ENCODE data around the gene TPK1. TPM values are rescaled to one million over a fixed set of nuclear protein-coding genes. Genes with fewer than 3 reads are reported as not detected.

Gene TPK1
- total RNA-seq (1 to 10 TPM; 2.5 to 5.1 (median 3.7) TPM), polyA plus RNA-seq (1 to 10 TPM; 1.7 to 2.3 (median 2.1) TPM)
- long read RNA-seq, donor 1, result 0 reads
- long read RNA-seq, donor 2, partial matches to known transcripts, result 0 of 4 reads
- long read RNA-seq, donor 2, other reads (novel, unspliced or antisense), result 1 of 4 reads

DNA sequence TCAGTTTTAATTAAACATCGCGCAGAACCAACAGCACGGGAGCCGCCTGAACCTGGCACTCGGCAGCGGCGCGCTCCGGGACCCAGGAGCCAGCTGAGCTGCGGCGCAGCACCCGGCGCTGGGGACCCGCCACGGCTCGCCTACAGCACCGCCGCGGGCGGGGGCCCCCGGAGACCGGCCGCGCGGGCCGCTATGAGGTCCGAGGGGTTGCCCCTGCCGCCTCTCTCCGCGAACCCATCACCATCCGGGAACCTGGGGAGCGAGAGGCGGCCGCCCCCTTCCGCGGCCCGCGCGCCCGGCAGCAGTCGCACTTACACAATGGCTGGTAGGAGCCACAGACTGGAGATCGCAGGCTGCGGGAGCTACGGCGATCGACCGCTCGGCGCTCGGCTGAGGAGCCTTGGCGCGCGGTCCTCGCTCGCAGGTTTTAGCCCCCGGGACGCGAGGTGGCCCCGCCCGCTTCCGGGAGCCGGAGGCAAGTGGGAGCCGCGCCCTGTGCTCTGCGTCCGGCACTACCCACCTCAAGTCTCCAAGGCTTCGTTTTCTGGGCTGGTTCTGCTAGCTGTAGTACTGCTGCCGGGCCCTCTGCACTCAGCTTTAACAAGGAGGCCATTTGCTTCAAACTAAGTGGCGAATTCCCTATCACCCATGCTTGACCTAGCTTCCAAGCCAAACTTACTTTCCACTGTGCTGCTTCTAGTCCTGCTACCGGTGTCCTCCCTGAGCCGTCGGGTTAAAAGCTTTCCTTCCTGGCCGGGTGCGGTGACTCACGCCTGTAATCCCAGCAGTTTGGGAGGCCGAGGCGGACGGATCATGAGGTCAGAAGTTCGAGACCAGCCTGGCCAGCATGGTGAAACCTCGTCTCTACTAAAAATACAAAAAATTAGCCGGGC, at the start of gene TPK1:
TSS of gene TPK1 (minus strand) at position 402 of the 893 bp plus-strand sequence. CDS start 451 bp downstream, outside the sequence.
- H3K9me3 ChIP-seq, result no peaks in the 10 kb centered on the region
- ATAC-seq, result peak; percentile 96 to 97 (median 97)
- H3K27ac ChIP-seq, result peak within 1 kb of the TSS; percentile 89
- H3K27me3 ChIP-seq (ENCODE audit: insufficient read depth in 3 of 3, low read length in 2 of 3), result no peaks in the 10 kb centered on the region
- peak within 1 kb of the TSS; percentile 81 for H3K4me3 ChIP-seq
- WGBS, 3 donors, result 6 to 9% (median 7%) methylated on average over 64 to 81 of the region's 81 CpGs
- TF ChIP-seq, protein P1, sequence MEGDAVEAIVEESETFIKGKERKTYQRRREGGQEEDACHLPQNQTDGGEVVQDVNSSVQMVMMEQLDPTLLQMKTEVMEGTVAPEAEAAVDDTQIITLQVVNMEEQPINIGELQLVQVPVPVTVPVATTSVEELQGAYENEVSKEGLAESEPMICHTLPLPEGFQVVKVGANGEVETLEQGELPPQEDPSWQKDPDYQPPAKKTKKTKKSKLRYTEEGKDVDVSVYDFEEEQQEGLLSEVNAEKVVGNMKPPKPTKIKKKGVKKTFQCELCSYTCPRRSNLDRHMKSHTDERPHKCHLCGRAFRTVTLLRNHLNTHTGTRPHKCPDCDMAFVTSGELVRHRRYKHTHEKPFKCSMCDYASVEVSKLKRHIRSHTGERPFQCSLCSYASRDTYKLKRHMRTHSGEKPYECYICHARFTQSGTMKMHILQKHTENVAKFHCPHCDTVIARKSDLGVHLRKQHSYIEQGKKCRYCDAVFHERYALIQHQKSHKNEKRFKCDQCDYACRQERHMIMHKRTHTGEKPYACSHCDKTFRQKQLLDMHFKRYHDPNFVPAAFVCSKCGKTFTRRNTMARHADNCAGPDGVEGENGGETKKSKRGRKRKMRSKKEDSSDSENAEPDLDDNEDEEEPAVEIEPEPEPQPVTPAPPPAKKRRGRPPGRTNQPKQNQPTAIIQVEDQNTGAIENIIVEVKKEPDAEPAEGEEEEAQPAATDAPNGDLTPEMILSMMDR (IDR thresholded peaks at IDR 0.05), result no peak
- peaks cover 4% of the 10 kb centered on the region for H3K4me1 ChIP-seq
- DNase-seq, result peak; percentile 94 to 95
- no peaks in the 10 kb centered on the region for H3K36me3 ChIP-seq (ENCODE audit: insufficient read depth in 1 of 2, low read depth in 1 of 2)
- intact Hi-C loops (cut with DNase I), result no loop called here

DNA sequence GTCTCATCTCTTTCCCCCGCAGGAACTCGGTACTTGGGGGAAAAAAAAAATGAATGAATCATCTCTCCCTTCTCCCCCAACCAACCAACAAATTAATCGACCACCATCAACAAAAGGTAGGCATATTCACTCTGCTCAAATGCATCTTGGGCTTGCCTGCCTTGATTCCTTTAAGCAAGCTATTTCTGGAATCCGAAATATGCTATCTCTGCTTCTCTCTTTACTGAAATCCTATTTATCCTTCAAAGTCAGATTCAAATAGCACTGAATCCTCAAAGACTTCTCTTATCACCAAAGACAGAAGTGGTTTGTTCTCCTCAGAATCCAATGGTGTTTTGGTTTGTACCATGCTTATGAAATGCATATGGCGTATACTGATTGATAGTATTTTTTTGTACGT, 49.6 kb upstream of the TPK1 start:
- Histone ChIP-seq H3K36me3 (ENCODE audit: insufficient read depth in 1 of 2, low read depth in 1 of 2) (no peaks in the 10 kb centered on the region), H3K4me1 (no peaks in the 10 kb centered on the region), H3K4me3 (no peak overlapping the region), H3K27ac (no peak overlapping the region), H3K9me3 (no peaks in the 10 kb centered on the region), H3K27me3 (ENCODE audit: insufficient read depth in 3 of 3, low read length in 2 of 3) (peaks cover 0 to 2% (median 0%) of the 10 kb centered on the region in 3 donors)
- intact Hi-C loops (cut with DNase I), result no loop called here
- no peak for DNase-seq
- TF ChIP-seq, protein P1 (IDR thresholded peaks at IDR 0.05), result no peak
- ATAC-seq, result no peak
- 79 to 84% (median 83%) methylated on average over 6 of the region's 6 CpGs for WGBS, 3 donors

DNA sequence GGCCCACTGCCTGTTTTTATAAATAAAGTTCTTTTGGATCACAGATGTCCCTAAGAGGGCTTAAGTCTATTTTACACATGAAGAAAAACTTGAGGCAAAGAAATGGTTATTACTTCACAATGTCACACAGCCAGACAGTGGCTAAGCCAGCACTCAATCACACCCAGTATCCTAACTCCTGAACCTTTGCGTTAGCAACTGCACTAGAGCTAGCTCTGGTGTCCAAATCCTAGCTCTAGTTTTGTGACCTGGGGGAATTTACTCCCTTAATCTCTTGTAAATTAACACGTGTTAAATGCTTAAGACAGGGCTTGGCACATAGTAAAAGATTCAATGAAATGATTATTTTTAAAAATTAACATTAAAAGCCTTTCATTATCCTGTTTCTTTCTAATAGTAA, 49.0 kb upstream of the TPK1 start:
- ATAC-seq (no peak), DNase-seq (no peak)
- Histone ChIP-seq H3K27me3 (ENCODE audit: insufficient read depth in 3 of 3, low read length in 2 of 3) (peaks cover 0 to 2% (median 0%) of the 10 kb centered on the region in 3 donors), H3K36me3 (ENCODE audit: insufficient read depth in 1 of 2, low read depth in 1 of 2) (no peaks in the 10 kb centered on the region), H3K27ac (no peak overlapping the region), H3K9me3 (no peaks in the 10 kb centered on the region), H3K4me1 (no peaks in the 10 kb centered on the region), H3K4me3 (no peak overlapping the region)
- WGBS, 3 donors, result 25 to 29% (median 29%) methylated on average over 2 of the region's 2 CpGs
- intact Hi-C loops (cut with DNase I), result no loop called here
- TF ChIP-seq, protein P1 (IDR thresholded peaks at IDR 0.05), result no peak

DNA sequence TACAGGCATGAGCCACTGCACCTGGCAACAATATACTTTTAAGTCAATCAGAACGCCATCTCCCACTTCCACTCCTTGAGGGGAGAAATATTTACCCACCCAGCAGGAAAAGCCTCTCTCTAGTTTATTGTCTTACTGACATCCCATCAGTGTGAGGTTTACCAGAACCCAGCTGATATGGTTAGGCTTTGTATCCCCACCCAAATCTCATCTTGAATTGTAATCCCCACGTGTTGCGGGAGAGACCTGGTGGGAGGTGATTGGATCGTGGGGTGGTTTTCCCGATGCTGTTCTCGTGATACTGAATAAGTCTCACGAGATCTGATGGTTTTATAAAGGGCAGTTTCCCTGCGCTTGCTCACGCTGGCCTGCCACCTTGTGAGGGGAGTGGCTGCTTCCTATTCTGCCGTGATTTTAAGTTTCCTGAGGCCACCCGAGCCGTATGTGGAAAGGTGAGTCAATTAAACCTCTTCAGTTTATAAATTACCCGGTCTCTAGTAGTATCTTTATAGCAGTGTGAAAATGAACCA, 37.5 kb upstream of the TPK1 start:
- no peak overlapping the region for H3K4me3 ChIP-seq
- H3K27ac ChIP-seq, result no peak overlapping the region
- intact Hi-C loops (cut with DNase I), result no loop called here
- DNase-seq, result no peak
- no peak for ATAC-seq
- H3K4me1 ChIP-seq, result no peaks in the 10 kb centered on the region
- H3K27me3 ChIP-seq (ENCODE audit: insufficient read depth in 3 of 3, low read length in 2 of 3), result peaks cover 0 to 3% (median 0%) of the 10 kb centered on the region in 3 donors
- TF ChIP-seq, protein P1 (IDR thresholded peaks at IDR 0.05), result no peak
- H3K36me3 ChIP-seq (ENCODE audit: insufficient read depth in 1 of 2, low read depth in 1 of 2), result no peaks in the 10 kb centered on the region
- 77 to 81% (median 77%) methylated on average over 13 of the region's 13 CpGs for WGBS, 3 donors
- H3K9me3 ChIP-seq, result no peaks in the 10 kb centered on the region

Data from psoas muscle (tissue), 8 donors.